DOHH2 (cell line): ENCODE measurements around the gene VWA1.

Source experiments
- EZH2phosphoT487 ChIP-seq: fragments of 200-600 bp; sonication (generic); IDR thresholded peaks from 2 replicates; pipeline ENCODE4 v1.6.1; 2017; ENCODE audit warnings: borderline replicate concordance, mild to moderate bottlenecking, antibody characterized with exemption, low read length, moderate library complexity, mixed read lengths
- TF ChIP-seq, protein P1 (sequence below): fragments of 200-600 bp; sonication (generic); IDR thresholded peaks from one replicate; pipeline ENCODE4 v1.5.1; 2014; ENCODE audit warnings: antibody characterized with exemption, mild to moderate bottlenecking, low read depth, low read length; ENCODE audit not compliant: poor library complexity, severe bottlenecking

DNA sequence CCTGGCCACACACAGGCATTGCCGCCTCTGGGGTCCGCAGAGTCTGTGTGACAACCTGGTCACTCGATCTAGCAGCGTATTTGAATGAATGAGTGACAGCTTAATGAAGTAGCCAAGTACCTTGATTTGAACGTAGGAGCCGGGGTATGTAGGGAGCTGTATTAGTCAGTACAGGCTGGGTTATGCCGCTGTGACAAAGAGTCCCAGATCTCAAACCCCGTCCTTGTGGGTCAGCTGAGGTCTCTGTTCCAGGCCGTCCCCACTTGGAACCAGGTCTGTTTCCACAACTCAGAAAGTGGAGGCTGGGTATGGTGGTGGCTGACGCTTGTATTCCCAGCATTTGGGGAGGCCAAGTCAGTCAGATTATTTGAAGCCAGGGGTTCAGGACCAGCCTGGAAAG lies 56.1 kb downstream of the VWA1 start:
- TF ChIP-seq, protein P1, sequence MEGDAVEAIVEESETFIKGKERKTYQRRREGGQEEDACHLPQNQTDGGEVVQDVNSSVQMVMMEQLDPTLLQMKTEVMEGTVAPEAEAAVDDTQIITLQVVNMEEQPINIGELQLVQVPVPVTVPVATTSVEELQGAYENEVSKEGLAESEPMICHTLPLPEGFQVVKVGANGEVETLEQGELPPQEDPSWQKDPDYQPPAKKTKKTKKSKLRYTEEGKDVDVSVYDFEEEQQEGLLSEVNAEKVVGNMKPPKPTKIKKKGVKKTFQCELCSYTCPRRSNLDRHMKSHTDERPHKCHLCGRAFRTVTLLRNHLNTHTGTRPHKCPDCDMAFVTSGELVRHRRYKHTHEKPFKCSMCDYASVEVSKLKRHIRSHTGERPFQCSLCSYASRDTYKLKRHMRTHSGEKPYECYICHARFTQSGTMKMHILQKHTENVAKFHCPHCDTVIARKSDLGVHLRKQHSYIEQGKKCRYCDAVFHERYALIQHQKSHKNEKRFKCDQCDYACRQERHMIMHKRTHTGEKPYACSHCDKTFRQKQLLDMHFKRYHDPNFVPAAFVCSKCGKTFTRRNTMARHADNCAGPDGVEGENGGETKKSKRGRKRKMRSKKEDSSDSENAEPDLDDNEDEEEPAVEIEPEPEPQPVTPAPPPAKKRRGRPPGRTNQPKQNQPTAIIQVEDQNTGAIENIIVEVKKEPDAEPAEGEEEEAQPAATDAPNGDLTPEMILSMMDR: no peak
- TF ChIP-seq EZH2phosphoT487: no peak
